GM19025 (cell line): ENCODE measurements around the gene LKAAEAR1.

Experiments used
- ATAC-seq: cut with Tn5 transposase; IDR thresholded peaks from one replicate; pipeline ENCODE4 v1.9.1; 2021; ENCODE audit warnings: mild to moderate bottlenecking, low read depth, moderate library complexity; ENCODE audit not compliant: unreplicated experiment

LKAAEAR1 gene

DNA sequence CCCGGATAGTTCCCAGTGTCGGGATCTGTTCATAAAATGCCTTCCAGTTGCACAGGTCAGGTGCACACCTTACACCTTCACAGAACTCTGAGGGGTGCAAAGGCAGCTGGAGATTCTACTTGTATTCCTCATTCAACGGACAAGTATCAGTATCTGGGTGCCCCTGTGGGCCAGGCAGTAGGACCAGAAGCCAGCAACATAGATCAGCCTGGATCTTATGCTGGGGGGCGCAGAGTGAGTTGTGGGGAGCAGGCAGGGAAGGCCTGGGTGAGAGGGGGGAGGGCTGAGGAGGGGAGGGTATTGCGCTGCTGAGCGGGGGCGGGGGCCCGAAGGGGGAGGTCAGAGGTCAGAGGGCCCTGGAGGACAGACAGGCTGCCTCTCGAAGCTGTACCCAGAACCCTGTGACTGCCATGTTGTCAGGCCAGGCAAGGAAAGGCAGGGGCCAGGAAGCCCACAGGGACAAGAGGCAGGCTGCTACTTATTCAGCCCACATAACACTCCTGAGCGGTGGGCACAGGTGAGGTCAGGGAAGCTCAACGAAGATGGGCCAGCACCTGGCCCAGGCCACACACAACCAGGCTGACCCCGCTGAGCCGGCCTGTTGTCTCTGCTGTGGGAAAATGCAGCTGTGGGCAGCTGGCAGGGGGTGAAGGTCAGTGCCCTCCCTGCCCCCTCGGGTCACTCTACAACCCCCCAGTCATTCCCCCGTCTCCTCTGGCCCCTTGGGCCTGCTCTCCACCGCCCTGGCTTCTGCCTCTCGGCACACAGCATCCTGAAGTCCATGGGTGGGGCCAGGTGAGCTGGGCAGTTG is 3.2 kb downstream of the LKAAEAR1 start:
- ATAC-seq = no peak

DNA sequence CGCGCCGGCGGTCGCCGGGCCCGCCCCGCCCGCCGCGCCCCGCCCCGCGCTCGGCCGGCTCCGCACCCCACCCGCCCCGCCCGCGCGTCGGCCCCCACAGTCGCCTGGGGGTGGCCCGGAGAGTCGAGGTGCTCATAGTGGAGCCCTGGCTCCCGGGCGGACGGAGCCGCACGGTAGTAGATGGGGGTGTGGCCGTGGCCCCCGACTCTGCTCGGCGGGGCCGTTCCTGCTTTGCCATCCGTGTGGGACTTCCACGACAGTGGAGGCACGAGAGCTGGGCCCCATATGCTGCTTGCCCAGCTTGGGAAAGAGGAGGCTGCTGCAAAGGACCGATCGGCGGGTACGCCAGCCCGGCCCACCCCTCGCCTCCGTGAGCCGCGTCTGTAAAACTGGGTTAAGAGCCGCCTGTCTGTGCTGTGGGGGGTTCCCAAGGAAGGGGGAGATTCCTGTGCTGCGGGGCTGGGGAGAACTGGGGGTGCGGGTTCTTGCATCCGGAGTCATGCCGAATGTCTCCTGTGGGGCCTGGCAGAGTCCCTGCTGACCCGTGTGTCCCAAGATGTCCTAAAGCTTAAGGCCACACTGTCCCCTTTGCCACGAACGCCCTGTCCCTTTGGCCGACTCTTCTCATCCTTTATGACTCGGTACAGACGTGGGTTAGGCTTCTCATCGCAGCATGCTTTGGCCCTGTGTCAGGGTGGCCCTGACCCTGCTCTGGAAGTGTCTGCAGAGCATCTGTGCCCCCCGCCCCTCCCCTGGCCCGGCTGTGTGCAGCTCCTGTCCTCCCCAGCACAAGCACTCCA is 4.0 kb downstream of the LKAAEAR1 start, which contains the start of gene OPRL1:
Gene OPRL1 (plus strand): TSS at position 70 of the 800 bp plus-strand sequence. CDS start 12,639 bp downstream, outside the sequence.
- ATAC-seq = no peak

DNA sequence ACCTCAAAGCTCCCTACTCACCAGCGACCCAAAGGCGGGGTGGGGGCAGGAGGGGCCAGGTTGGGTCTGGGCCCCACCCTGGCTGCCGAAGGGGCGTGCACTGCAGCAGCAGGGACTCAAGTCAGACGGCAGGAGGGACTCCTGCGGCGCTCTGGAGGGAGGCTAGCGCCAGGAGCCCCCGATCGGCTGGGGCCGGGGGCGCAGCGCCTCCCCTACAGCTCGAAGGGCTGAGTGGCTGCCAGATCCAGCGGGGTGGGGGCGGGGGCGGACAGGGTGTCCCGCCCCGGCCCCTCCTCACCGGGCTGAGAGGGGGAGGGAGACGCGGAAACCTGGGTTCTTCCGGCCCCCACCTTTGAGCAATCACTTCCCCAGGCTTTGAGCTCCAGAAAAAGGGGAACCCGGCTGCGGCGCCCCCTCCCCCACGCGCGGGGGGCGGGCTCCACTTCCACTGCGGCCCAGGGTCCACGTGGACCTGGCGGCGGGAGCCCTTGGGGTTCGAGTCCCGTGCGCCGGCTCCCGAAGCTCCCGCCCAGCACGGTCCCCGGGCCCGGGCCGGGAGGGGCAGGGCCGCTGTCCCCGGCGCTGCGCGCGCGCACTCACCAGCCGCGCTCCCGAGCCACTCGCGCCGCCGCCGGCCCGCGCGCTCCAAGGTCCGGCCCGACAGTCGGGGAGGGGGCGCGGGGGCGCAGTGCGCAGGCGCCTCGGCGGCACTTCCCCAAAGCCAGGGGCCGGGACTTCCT is 4.8 kb downstream of the LKAAEAR1 start, which contains the start of gene RGS19:
Gene RGS19 (minus strand): TSS at position 246 of the 740 bp plus-strand sequence. CDS start 2,632 bp downstream, outside the sequence.
- ATAC-seq = peak; percentile 49

DNA sequence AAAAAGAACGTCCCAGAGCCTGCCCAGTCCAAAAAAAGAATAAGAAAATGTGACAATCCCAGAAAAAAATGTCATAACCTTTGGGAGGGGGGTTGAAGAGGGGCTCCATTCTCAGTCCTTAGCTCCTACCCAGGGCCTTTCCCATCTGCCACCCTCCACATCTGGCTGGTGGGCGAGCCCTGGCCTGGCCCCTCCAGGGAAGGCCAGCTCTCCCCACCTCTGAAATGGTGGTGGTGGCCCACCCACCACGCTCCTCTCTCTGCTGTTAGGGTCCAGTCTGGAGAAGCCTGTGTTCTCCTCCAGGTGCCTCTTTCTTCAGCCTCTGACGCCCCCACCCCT is 5.3 kb downstream of the LKAAEAR1 start:
- no peak for ATAC-seq

DNA sequence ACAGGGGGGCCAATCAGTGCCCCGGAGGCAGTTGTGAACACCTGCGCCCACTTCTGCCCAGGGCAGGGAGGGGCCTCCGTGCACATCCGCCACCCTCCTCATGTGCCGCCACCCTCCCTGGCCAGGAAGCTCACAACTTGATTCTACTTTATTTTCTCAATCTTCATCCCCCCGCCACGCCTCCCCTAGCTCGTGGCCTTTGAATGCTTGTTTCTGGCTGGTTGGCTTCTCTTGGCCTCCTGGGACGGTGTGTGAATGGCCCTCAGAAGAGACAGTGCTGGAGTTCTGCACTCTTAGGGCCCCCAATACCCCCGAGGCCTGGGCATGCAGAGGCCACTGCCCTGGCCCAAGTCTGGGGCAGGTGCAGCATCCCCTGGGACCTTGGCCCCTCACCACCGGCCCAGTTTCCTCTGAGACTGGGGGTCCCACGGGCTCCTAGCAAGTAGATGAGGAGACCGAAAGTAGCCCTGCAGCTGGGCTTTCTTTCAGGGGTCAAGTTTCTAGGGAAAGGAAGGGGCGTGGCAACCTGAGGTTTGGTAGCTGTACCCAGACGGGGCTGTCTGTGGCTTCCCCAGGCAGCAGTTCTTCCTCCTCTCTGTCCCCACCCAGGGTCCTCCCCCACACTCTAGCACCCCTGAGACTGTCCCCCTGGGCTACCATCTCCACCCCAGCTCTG is 6.2 kb downstream of the LKAAEAR1 start:
- no peak for ATAC-seq

- ATAC-seq = no peak
Measured at GRCh38 chr20:64077541-64077875, 6.7 kb downstream of the LKAAEAR1 start.

DNA sequence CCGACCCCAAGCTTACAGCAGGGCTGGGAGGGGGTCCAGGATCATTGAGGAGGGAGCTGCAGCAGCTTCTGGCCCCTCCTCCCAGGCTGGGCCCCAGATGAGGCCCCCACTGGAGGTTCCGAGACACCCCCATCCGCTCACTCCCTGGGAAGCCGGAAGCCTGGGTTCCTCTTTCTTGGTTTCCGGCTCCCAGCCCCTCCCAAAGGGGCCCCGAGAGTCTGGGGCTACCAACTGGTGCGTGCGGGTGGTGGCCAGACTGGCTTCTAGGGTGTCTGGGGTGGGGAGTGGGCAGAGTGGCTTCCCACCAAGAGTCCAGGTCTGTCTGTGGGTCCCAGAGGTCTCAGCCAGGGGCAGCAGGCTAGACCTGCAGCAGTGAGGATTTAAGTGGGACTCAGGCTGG is 7.1 kb downstream of the LKAAEAR1 start:
- ATAC-seq = no peak

GRCh38 chr20:64076061-64076997 is 7.9 kb downstream of the LKAAEAR1 start:
- ATAC-seq = no peak

GRCh38 chr20:64075556-64075955 is 8.6 kb downstream of the LKAAEAR1 start:
- ATAC-seq = no peak

DNA sequence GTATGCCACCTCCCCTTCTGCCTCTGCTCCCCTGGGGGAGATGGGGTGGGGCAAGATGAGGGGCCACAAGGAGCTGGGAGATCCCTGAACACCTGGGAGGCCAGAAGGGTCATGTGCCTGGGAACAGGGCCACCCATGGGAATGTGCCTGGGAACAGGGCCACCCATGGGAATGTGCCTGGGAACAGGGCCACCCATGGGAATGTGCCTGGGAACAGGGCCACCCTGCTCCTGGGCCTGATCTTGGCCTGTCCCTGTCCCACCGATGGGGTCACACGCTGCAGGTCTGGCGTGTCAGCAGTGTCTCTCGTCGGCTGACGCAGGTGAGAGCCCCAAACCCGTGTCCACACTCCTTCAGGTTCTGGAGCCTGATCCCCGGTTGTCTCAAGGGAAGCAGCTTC is 9.2 kb downstream of the LKAAEAR1 start:
- ATAC-seq = no peak

- no peak for ATAC-seq
Measured at GRCh38 chr20:64074184-64074789, 9.9 kb downstream of the LKAAEAR1 start.

DNA sequence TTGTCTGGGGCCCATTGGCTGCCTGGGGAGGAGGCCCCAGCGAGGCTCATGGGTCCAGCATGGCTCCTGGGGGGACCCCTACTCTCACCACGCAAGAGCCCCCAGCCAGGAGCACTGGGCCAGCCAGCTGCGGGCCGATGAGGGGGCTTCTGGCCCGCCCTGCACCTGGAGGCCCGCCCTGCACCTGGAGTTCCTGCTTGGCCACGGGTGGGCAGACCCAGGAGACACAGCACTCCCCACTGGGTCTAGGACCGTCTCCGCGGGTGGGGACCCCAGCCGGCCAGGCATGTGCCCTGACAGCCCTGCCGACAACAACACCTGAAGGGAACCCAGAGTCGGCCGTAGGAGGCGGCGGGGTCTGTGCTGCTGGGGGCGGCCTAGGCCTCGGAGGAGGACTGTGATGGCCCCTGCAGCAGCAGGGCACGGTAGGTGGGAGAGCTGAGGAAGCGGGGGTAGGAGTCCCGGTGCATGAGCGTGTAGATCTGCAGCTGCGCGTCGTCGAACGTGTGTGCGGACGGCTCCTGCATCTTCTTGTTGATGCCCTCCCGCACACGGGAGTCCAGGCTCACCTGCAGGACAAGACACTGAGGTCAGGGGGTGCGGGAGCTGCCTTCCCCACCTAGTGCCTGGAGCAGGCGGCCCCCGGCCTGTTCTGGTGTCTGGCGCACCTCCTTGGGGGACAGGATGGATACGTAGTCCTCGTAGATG is 10.6 kb downstream of the LKAAEAR1 start:
- ATAC-seq = no peak

GRCh38 chr20:64072498-64073063 is 11.6 kb downstream of the LKAAEAR1 start:
- no peak for ATAC-seq

GRCh38 chr20:64071341-64072332 is 12.6 kb downstream of the LKAAEAR1 start:
- ATAC-seq = no peak

DNA sequence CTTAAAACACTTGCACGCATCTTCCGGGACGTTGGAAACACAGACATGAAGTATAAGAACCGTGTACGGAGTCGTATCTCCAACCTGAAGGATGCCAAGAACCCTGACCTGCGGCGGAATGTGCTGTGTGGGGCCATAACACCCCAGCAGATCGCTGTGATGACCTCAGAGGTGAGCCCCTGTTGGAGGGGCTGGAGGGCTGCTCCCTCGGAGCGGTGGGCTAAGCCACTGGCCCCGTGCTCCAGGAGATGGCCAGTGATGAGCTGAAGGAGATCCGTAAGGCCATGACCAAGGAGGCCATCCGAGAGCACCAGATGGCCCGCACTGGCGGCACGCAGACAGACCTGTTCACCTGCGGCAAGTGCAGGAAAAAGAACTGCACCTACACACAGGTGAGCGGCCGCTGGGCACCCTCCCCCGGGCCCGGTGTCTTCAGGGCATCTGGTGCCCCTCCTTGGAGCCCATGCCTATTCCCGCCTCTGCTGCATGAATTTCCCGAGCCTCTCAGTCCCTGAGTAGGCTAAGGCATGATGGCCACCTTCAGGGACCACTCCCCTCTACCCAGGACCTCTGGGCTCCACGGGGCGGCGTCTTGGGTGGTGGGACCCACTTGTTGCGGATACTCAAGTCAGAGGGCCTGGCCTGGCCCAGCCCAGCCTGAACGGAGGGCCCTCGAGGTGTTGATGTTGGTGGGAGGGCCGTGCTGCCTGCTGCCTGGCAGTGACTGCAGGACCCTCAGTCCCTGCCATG is 13.8 kb downstream of the LKAAEAR1 start:
- ATAC-seq = no peak

DNA sequence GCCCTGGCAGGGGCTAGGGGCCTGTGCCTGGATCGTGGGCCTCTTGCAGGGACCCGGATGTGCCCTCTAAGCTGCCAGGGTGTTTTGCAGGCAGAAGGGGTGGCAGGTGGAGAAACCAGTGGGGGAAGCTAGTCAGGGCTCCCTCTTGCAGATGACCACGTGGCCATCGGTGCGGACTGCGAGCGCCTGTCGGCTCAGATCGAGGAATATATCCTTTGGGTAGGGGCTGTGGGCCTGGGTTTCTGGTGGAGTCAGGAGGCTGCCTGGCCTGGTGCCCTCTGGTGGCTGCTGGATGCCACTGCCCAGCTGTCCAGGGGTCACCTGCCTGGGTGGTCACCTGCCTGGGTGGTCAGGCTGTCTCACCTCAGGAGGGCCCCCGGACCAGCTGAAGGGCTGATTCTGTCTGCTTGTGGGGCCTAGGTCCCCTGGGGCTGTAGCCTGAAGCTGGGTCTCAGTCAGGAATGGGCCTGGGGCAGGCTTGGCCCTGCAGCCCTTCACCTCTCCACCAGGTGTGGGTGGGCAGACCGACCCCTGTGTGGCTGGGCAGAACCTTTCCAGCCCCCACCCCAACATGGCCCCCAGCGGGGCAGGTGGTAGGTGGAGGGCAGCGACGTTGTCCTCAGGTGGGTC is 14.5 kb downstream of the LKAAEAR1 start:
- no peak for ATAC-seq
